Fibroblast of pulmonary artery (primary cell): Measurements from ENCODE around the gene EDEM3.
A peak's percentile ranks its signal among the peaks of the same experiment; 100 is the strongest.

ENCODE experiments used
- DNase-seq: peaks from one replicate; pipeline ENCODE4 v3.0.0-alpha.2; 2010; ENCODE audit warnings: low read depth
- H3K4me3 ChIP-seq: replicated peaks from 2 replicates; pipeline ENCODE4 v1.5.1; 2011; ENCODE audit warnings: low read depth, mild to moderate bottlenecking, control low read depth, low read length, moderate library complexity
- TF ChIP-seq, protein P1 (sequence below): IDR thresholded peaks from 2 replicates; pipeline ENCODE4 v1.5.1; 2011; ENCODE audit warnings: mild to moderate bottlenecking, control low read depth, low read length, inconsistent platforms; ENCODE audit errors: missing control alignments

The EDEM3 gene

DNA sequence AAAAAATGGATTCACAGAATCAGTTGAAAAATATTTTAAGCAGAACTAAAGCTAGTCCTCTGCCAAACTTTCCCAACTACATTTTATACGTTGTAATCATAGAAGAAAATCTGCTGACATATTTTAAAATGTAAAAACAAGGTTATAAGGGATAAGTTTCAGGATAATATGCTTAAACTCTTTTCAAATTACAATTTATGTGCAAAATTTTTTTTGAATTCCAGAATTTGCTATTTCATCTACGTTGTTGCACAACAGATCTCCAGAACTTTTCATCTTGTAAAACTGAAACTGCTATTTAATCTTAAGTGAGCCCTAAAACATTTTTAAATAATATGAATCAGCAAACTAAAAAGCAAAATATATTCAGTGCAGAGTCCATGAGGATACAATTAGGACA is 5.9 kb downstream of the EDEM3 start:
- no peak overlapping the region for H3K4me3 ChIP-seq
- TF ChIP-seq, protein P1, sequence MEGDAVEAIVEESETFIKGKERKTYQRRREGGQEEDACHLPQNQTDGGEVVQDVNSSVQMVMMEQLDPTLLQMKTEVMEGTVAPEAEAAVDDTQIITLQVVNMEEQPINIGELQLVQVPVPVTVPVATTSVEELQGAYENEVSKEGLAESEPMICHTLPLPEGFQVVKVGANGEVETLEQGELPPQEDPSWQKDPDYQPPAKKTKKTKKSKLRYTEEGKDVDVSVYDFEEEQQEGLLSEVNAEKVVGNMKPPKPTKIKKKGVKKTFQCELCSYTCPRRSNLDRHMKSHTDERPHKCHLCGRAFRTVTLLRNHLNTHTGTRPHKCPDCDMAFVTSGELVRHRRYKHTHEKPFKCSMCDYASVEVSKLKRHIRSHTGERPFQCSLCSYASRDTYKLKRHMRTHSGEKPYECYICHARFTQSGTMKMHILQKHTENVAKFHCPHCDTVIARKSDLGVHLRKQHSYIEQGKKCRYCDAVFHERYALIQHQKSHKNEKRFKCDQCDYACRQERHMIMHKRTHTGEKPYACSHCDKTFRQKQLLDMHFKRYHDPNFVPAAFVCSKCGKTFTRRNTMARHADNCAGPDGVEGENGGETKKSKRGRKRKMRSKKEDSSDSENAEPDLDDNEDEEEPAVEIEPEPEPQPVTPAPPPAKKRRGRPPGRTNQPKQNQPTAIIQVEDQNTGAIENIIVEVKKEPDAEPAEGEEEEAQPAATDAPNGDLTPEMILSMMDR = no peak
- DNase-seq = peak; percentile 3

DNA sequence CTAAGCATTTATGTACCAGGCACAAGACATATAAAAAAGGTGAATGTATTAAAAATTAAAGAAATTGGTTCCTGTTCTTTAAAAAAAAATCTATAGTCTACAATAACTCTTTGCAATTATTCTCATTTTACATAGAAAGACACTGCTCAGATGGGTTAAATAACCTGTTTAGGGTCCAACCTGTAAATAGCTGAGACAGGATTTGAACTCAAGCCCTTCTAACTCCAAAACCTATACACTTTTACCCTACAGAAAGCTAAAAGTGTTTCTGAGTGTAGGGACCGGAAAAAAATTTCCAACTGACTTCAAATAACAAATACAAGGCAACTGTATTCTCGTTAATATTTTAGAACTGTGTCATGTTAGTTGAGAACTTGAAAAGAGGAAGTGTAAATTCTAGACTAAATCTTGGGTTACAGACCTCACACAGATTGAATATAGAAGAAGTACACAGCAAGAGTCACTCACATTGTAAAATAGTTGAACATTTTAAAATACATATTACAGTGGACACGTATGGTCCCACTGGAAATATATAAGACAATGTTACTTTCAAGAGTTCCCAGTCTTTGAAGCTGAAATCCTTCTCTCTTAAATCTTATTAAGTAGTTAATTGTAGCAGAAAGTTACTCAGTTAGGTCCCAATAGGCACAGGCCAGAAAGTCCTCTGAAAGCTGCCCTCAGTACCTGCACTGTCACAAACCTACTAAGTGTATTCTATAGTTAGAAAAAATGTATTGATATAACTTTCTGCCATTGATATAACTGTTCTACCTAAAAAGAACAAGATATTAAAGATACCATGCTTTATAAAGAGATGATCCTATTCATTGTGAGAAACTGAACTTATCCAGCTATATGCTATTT is 7.3 kb downstream of the EDEM3 start:
- TF ChIP-seq, protein P1 = no peak
- DNase-seq = no peak
- H3K4me3 ChIP-seq = no peak overlapping the region

DNA sequence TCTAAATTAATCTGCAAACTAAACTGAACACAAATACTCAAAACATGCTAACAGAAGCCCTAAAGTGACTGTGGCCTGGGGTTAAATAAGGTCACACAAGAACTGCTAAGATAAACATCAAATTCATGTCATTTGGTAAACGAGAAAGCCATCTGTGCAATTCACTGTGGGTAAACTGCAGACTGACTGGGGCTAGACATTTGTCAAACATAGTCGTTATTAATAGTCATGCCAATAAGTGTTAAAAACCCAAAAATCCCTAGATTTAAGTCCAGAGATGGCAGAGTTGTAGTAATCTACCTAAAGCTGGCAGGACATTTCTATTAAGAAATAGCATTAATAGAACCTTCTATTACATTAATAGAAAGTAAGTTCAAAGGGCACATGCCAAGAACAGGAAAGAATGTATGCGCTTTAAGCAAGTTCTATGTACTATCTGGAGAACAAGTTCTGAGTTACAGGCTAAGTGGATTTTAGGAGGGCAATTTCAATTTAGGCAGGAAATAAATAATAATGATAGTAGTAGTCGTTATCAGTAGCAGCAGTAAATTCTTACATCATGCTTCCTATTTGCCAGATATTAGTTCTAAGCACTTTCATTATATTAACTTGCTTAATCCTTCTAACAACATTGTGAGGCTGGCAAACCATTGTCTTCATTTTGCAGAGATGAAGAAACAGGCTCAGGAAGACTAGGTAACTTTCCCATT is 8.6 kb downstream of the EDEM3 start:
- H3K4me3 ChIP-seq = no peak overlapping the region
- TF ChIP-seq, protein P1 = no peak
- DNase-seq = peak; percentile 28

DNA sequence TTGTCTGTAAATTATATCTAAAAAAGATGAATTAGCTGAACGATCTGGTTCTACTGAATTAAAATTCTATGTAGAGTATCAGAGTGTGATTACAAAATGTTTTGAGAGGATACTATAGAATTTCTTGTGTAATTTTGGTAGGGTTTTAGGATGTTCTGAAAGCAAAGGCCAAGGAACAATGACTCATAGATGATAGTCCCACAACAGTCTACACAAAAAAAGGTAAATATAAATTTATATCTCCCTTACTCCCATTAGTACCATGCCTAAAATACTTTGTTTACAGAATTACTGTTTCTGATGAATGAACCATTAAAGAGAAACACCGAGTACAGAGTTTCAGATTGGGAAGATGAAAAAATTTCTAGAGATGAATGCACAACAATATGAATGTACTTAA is 9.5 kb downstream of the EDEM3 start:
- peak; percentile 6 for DNase-seq
- TF ChIP-seq, protein P1 = no peak
- H3K4me3 ChIP-seq = no peak overlapping the region

DNA sequence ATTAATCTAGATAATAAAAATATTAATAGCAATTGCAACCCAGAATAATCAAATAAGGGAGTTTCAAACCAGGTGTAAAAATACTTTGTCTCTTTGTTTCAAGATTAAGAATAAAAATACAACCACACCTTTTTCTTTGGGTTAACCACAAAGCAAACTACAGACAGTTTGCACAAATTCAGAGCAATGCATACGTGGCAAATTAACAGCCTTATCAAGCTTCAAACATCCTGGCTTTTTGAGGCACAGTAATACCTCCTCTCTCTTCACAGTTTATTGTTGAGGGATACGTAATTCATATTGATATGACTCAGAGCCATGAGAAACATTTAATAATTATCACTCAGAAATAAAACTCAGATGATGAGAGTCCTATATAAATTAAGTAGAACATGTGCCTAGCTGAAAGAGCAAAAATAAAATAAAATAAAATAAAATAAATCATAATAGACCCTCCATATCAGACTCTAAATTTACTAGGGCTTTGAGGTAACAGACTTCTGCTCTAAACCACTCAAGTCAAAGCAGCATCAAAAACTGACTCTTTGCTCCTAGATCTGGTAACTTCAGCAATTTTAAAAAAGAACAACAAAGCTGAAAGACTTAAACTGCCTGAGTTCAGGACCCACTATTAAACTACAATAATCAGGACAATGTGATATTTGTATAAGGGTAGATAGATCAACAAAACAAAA is 11.4 kb downstream of the EDEM3 start:
- DNase-seq = peak; percentile 22
- H3K4me3 ChIP-seq = no peak overlapping the region
- TF ChIP-seq, protein P1 = no peak

DNA sequence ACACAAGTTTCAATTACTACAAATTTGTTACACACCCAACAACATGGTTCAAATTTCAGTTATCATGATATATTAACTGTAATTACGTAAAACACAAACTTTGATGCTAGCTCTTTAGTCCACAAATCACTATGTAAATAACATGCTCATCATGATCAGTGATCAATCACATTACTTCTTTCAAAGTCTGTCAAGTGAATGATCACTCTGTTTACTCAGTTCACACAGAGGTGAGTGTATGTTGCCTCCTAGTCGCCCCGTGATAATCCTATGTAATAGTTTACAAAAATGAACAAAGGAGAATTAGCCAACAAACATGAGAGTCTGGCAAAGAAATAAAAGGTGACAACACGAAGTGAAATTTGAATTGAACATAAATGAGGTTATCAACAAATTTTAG is 14.3 kb downstream of the EDEM3 start:
- DNase-seq = no peak
- TF ChIP-seq, protein P1 = no peak
- H3K4me3 ChIP-seq = no peak overlapping the region
